H9 (cell line): ENCODE data around the gene TBC1D20. TPM values are rescaled to one million over a fixed set of nuclear protein-coding genes. Genes with fewer than 3 reads are reported as not detected.

Experiments used
- DNase-seq: peaks from one replicate; pipeline ENCODE4 v3.0.0-alpha.2; 2017
- H2AFZ ChIP-seq: one replicate; pipeline ENCODE4 v1.6.1; 2013; ENCODE audit warnings: mild to moderate bottlenecking, low read length, control low read depth, moderate library complexity
- H2AK5ac ChIP-seq: 2 replicates; pipeline ENCODE4 v1.6.1; 2013; ENCODE audit warnings: low read length, control low read depth, mixed read lengths; ENCODE audit not compliant: insufficient read length
- H2BK120ac ChIP-seq: one replicate; pipeline ENCODE4 v1.6.1; 2013; ENCODE audit warnings: low read depth, mild to moderate bottlenecking, low read length, control low read depth, inconsistent platforms; ENCODE audit not compliant: poor library complexity, severe bottlenecking
- H2BK12ac ChIP-seq: 2 replicates; pipeline ENCODE4 v1.6.1; 2013; ENCODE audit warnings: low read length, control low read depth, mixed read lengths, low read depth; ENCODE audit not compliant: insufficient read length
- H2BK15ac ChIP-seq: 2 replicates; pipeline ENCODE4 v1.6.1; 2013; ENCODE audit warnings: low read depth, low read length, control low read depth
- H2BK20ac ChIP-seq: one replicate; pipeline ENCODE4 v1.6.1; 2013; ENCODE audit warnings: low read depth, mild to moderate bottlenecking, low read length, control low read depth, inconsistent platforms; ENCODE audit not compliant: poor library complexity, severe bottlenecking
- H2BK5ac ChIP-seq: 2 replicates; pipeline ENCODE4 v1.6.1; 2013; ENCODE audit warnings: low read length, control low read depth, mixed read lengths; ENCODE audit not compliant: insufficient read length
- H3K14ac ChIP-seq: 2 replicates; pipeline ENCODE4 v1.6.1; 2013; ENCODE audit warnings: low read length, control low read depth; ENCODE audit not compliant: insufficient read depth
- H3K18ac ChIP-seq: 2 replicates; pipeline ENCODE4 v1.6.1; 2013; ENCODE audit warnings: low read depth, mild to moderate bottlenecking, mixed read lengths, low read length, control low read depth; ENCODE audit not compliant: insufficient read length
- H3K23ac ChIP-seq: 2 replicates; pipeline ENCODE4 v1.6.1; 2013; ENCODE audit warnings: low read length, control low read depth, mixed read lengths, low read depth; ENCODE audit not compliant: insufficient read length
- H3K23me2 ChIP-seq: 2 replicates; pipeline ENCODE4 v1.6.1; 2013; ENCODE audit warnings: low read depth, mild to moderate bottlenecking, mixed read lengths, low read length, control low read depth; ENCODE audit not compliant: insufficient read length, poor library complexity, severe bottlenecking
- H3K27ac ChIP-seq: 2 replicates; pipeline ENCODE4 v1.5.1; 2013; ENCODE audit warnings: low read length, control low read depth, mixed read lengths, low read depth; ENCODE audit not compliant: insufficient read length
- H3K27me3 ChIP-seq: 2 replicates; pipeline ENCODE4 v1.6.1; 2013; ENCODE audit warnings: low read length, control low read depth, inconsistent platforms; ENCODE audit not compliant: insufficient read depth
- H3K4ac ChIP-seq: 2 replicates; pipeline ENCODE4 v1.6.1; 2013; ENCODE audit warnings: low read depth, mild to moderate bottlenecking, control low read depth, inconsistent platforms, low read length, moderate library complexity
- H3K4me1 ChIP-seq: 2 replicates; pipeline ENCODE4 v1.6.1; 2013; ENCODE audit warnings: low read length, control low read depth, inconsistent platforms; ENCODE audit not compliant: insufficient read depth
- H3K4me2 ChIP-seq: 2 replicates; pipeline ENCODE4 v1.6.1; 2013; ENCODE audit warnings: low read length, control low read depth, mixed read lengths; ENCODE audit not compliant: insufficient read length, insufficient read depth
- H3K56ac ChIP-seq: 2 replicates; pipeline ENCODE4 v1.6.1; 2013; ENCODE audit warnings: low read depth, mild to moderate bottlenecking, mixed read lengths, low read length, control low read depth; ENCODE audit not compliant: insufficient read length
- H3K79me1 ChIP-seq: 2 replicates; pipeline ENCODE4 v1.6.1; 2013; ENCODE audit warnings: low read depth, mild to moderate bottlenecking, moderate library complexity, low read length, control low read depth, inconsistent platforms; ENCODE audit not compliant: insufficient read depth, poor library complexity, severe bottlenecking
- H3K79me2 ChIP-seq: 2 replicates; pipeline ENCODE4 v1.6.1; 2013; ENCODE audit warnings: low read length, control low read depth, inconsistent platforms; ENCODE audit not compliant: insufficient read depth
- H3K9ac ChIP-seq: 2 replicates; pipeline ENCODE4 v1.6.1; 2013; ENCODE audit warnings: low read length, control low read depth, mixed read lengths; ENCODE audit not compliant: insufficient read length; ENCODE audit errors: extremely low read depth
- H3K9me3 ChIP-seq: one replicate; pipeline ENCODE4 v1.6.1; 2013; ENCODE audit warnings: low read depth, low read length, inconsistent platforms; ENCODE audit not compliant: control insufficient read depth
- H3T11ph ChIP-seq: one replicate; pipeline ENCODE4 v1.6.1; 2013; ENCODE audit warnings: mild to moderate bottlenecking, low read length, control low read depth, inconsistent platforms
- H4K20me1 ChIP-seq: one replicate; pipeline ENCODE4 v1.6.1; 2013; ENCODE audit not compliant: control insufficient read depth, insufficient read length, insufficient read depth
- H4K5ac ChIP-seq: 2 replicates; pipeline ENCODE4 v1.6.1; 2013; ENCODE audit warnings: low read depth, mild to moderate bottlenecking, mixed read lengths, low read length, control low read depth; ENCODE audit not compliant: insufficient read length
- H4K8ac ChIP-seq: replicated peaks from 2 replicates; pipeline ENCODE4 v1.6.1; 2013; ENCODE audit warnings: low read length, control low read depth, mixed read lengths, low read depth; ENCODE audit not compliant: insufficient read length
- H4K91ac ChIP-seq: 2 replicates; pipeline ENCODE4 v1.6.1; 2013; ENCODE audit warnings: low read depth, mild to moderate bottlenecking, moderate library complexity, mixed read lengths, low read length, control low read depth; ENCODE audit not compliant: insufficient read length
- H3K27ac Mint-ChIP-seq, 3 experiments: 2 replicates in 2 of 3; 3 replicates in 1 of 3; pipeline ENCODE4 v1.8.0; 2020 to 2021; ENCODE audit warnings: mixed read lengths in 3 of 3, mild to moderate bottlenecking in 1 of 3, moderate library complexity in 1 of 3
- H3K27me3 Mint-ChIP-seq: 2 replicates; pipeline ENCODE4 v1.8.0; 2021; ENCODE audit warnings: low read depth, mild to moderate bottlenecking, moderate library complexity, mixed read lengths
- H3K36me3 Mint-ChIP-seq, 3 experiments: 2 replicates in 2 of 3; 3 replicates in 1 of 3; pipeline ENCODE4 v1.8.0; 2020 to 2021; ENCODE audit warnings: low read depth in 3 of 3, mixed read lengths in 3 of 3; ENCODE audit not compliant: insufficient read depth in 1 of 3
- H3K4me1 Mint-ChIP-seq, 2 experiments: 2 replicates each; pipeline ENCODE4 v1.8.0; 2020; ENCODE audit warnings: mixed read lengths in 2 of 2
- H3K4me3 Mint-ChIP-seq, 2 experiments: 2 replicates in 1 of 2; 3 replicates in 1 of 2; pipeline ENCODE4 v1.8.0; 2020 to 2021; ENCODE audit warnings: mild to moderate bottlenecking in 2 of 2, mixed read lengths in 2 of 2, moderate library complexity in 1 of 2
- H3K9me3 Mint-ChIP-seq, 2 experiments: 2 replicates in 1 of 2; 3 replicates in 1 of 2; pipeline ENCODE4 v1.8.0; 2020; ENCODE audit warnings: mild to moderate bottlenecking in 2 of 2, mixed read lengths in 2 of 2, moderate library complexity in 1 of 2
- WGBS: extraction: QIAGEN DNeasy Blood & Tissue Kit; methylation state at CpG from one replicate; pipeline ENCODE4 v1.1.7; 2013; ENCODE audit warnings: missing lambda C conversion rate, low lambda C conversion rate, mixed read lengths; ENCODE audit not compliant: insufficient read length; ENCODE audit errors: extremely low coverage; 5-methylcytosine and 5-hydroxymethylcytosine counted together
- total RNA-seq: library from RNA; stranded (reverse); gene quantifications from 2 replicates; pipeline ENCODE4 v1.2.1, GENCODE V29; 2021
- TF ChIP-seq, protein P1 (sequence below): fragments of 200-600 bp; sonication (generic); conservative IDR thresholded peaks from 3 replicates; pipeline ENCODE4 v1.8.0; 2021; ENCODE audit warnings: antibody characterized with exemption, mild to moderate bottlenecking

TBC1D20 gene
- total RNA-seq, 1 experiment from 2014 or later: 17.9 TPM

DNA sequence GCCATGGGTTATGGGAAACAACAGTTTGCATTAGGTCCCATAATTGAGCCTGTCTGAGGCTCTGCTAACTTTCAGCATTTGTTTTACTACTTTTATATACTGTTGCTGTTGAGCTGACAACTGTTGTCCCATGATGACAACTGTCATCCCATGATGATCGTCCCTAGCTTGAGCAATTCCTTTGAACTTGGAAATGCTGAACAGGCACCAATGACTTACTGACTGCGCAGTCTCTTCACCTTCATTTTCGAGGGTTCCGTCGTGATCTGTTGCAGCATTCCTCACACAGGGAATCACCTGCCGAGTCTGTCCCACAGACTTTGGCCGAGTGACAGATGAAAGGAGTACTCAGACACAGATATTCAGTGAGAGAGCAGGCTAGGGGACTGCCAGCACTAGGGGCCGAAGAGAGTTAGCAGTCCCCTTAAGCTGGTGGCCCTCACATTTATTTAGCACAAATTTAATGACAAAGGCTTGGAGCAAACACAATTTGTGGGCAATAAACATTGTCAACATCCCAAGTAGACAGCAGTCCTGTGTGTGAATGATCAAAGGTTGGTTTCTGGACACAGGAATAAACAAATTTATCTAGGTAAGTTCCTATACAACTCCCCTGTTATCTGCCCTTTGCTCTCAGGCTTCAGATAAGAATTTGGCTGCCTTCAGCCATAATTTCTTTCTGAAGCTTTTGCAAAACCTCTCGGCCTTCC lies 10.0 kb upstream of the TBC1D20 start:
- Histone ChIP-seq H3K4ac (no peak overlapping the region), H3K79me1 (no peaks in the 10 kb centered on the region), H2AFZ (no peak overlapping the region), H2BK12ac (no peak overlapping the region), H3K9ac (no peak overlapping the region), H3K56ac (no peak overlapping the region), H2AK5ac (no peak overlapping the region), H3K14ac (no peak overlapping the region), H3T11ph (no peak overlapping the region), H3K18ac (no peak overlapping the region), H2BK20ac (no peak overlapping the region), H3K27me3 (no peaks in the 10 kb centered on the region), H3K27ac (no peak overlapping the region), H4K8ac (no peak overlapping the region), H3K4me2 (no peak overlapping the region), H3K9me3 (peaks cover 36% of the 10 kb centered on the region), H2BK5ac (no peak overlapping the region), H4K91ac (no peak overlapping the region), H4K5ac (no peak overlapping the region), H3K23me2 (no peaks in the 10 kb centered on the region), H3K23ac (no peak overlapping the region), H3K79me2 (no peaks in the 10 kb centered on the region), H2BK120ac (no peak overlapping the region), H3K4me1 (no peaks in the 10 kb centered on the region), H4K20me1 (no peaks in the 10 kb centered on the region), H2BK15ac (no peak overlapping the region)
- Mint-ChIP-seq H3K36me3 (peaks cover 21 to 50% (median 28%) of the 10 kb centered on the region in 3 experiments), H3K27ac (no peak overlapping the region), H3K4me3 (no peak overlapping the region), H3K4me1 (no peaks in the 10 kb centered on the region), H3K27me3 (peaks cover 39% of the 10 kb centered on the region), H3K9me3 (peaks cover 49 to 51% of the 10 kb centered on the region in 2 experiments)
- WGBS: no CpG with 5 or more reads among the region's 9 CpGs
- TF ChIP-seq, protein P1, sequence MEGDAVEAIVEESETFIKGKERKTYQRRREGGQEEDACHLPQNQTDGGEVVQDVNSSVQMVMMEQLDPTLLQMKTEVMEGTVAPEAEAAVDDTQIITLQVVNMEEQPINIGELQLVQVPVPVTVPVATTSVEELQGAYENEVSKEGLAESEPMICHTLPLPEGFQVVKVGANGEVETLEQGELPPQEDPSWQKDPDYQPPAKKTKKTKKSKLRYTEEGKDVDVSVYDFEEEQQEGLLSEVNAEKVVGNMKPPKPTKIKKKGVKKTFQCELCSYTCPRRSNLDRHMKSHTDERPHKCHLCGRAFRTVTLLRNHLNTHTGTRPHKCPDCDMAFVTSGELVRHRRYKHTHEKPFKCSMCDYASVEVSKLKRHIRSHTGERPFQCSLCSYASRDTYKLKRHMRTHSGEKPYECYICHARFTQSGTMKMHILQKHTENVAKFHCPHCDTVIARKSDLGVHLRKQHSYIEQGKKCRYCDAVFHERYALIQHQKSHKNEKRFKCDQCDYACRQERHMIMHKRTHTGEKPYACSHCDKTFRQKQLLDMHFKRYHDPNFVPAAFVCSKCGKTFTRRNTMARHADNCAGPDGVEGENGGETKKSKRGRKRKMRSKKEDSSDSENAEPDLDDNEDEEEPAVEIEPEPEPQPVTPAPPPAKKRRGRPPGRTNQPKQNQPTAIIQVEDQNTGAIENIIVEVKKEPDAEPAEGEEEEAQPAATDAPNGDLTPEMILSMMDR: no peak
- DNase-seq: no peak
